Measurements from ENCODE around the gene ABCB4. TPM values are rescaled to one million over a fixed set of nuclear protein-coding genes. Genes with fewer than 3 reads are reported as not detected.

Gene ABCB4
- 0.39 TPM for polyA plus RNA-seq (ENCODE audit: insufficient read length)

- DNase-seq = no peak
Observed at GRCh38 chr7:87475359-87476178, at the start of gene ABCB4. Gene ABCB4, minus strand, starts transcription at chr7:87475680. Its CDS starts 215 bp downstream, at chr7:87475465.

- no peak for DNase-seq
Observed at GRCh38 chr7:87518735-87519134, 43.3 kb upstream of the ABCB4 start.

GRCh38 chr7:87517891-87518290, 42.4 kb upstream of the ABCB4 start:
- DNase-seq = no peak

- no peak for DNase-seq
Observed at GRCh38 chr7:87517136-87517815, 41.8 kb upstream of the ABCB4 start.

GRCh38 chr7:87513735-87514335, 38.4 kb upstream of the ABCB4 start:
- DNase-seq = no peak

- DNase-seq = peak; percentile 38
Observed at GRCh38 chr7:87512906-87513305, 37.4 kb upstream of the ABCB4 start.

- no peak for DNase-seq
Observed at GRCh38 chr7:87511510-87511909, 36.0 kb upstream of the ABCB4 start.

GRCh38 chr7:87510411-87510875, 35.0 kb upstream of the ABCB4 start:
- DNase-seq = peak; percentile 33

- DNase-seq = no peak
Observed at GRCh38 chr7:87507446-87507845, 32.0 kb upstream of the ABCB4 start.

GRCh38 chr7:87506246-87507180, 31.0 kb upstream of the ABCB4 start:
- DNase-seq = peak; percentile 22

GRCh38 chr7:87505557-87506245, 30.2 kb upstream of the ABCB4 start:
- DNase-seq = no peak

GRCh38 chr7:87505122-87505521, 29.6 kb upstream of the ABCB4 start:
- DNase-seq = no peak

GRCh38 chr7:87499494-87499893, 24.0 kb upstream of the ABCB4 start:
- no peak for DNase-seq

GRCh38 chr7:87498893-87499292, 23.4 kb upstream of the ABCB4 start:
- no peak for DNase-seq

GRCh38 chr7:87497482-87497881, 22.0 kb upstream of the ABCB4 start:
- DNase-seq = no peak

- no peak for DNase-seq
Observed at GRCh38 chr7:87495366-87495765, 19.9 kb upstream of the ABCB4 start.

GRCh38 chr7:87494454-87494853, 19.0 kb upstream of the ABCB4 start:
- no peak for DNase-seq

GRCh38 chr7:87483131-87483530, 7.7 kb upstream of the ABCB4 start:
- no peak for DNase-seq

- no peak for DNase-seq
Observed at GRCh38 chr7:87482115-87482514, 6.6 kb upstream of the ABCB4 start.

GRCh38 chr7:87480386-87480785, 4.9 kb upstream of the ABCB4 start:
- no peak for DNase-seq

- no peak for DNase-seq
Observed at GRCh38 chr7:87479951-87480350, 4.5 kb upstream of the ABCB4 start.

- DNase-seq = no peak
Observed at GRCh38 chr7:87476179-87476557, 688 bp upstream of the ABCB4 start.
